Panc1 (cell line): ENCODE data around the gene ZCCHC2.

Experiments
- CTCF ChIP-seq: fragments of 450-650 bp; IDR thresholded peaks from 2 replicates; pipeline ENCODE4 v1.5.1; 2017; ENCODE audit warnings: mild to moderate bottlenecking
- POLR2AphosphoS5 ChIP-seq: IDR thresholded peaks from 2 replicates; pipeline ENCODE4 v1.6.1; 2012; ENCODE audit warnings: mild to moderate bottlenecking, low read depth, low read length, moderate library complexity
- SIN3A ChIP-seq: IDR thresholded peaks from 2 replicates; pipeline ENCODE4 v1.6.1; 2012; ENCODE audit warnings: low read depth, mild to moderate bottlenecking, low read length, moderate library complexity, borderline replicate concordance; ENCODE audit not compliant: insufficient read depth
- TCF7L2 ChIP-seq: IDR thresholded peaks from 2 replicates; pipeline ENCODE4 v1.6.1; 2011; ENCODE audit warnings: mild to moderate bottlenecking, low read depth, low read length, inconsistent platforms
- TF ChIP-seq, protein P1 (sequence below), 2 experiments: IDR thresholded peaks; 2 replicates each; pipeline ENCODE4 v1.6.1; 2011 to 2012; ENCODE audit warnings: low read depth in 2 of 2, control low read depth in 1 of 2, low read length in 1 of 2, mild to moderate bottlenecking in 1 of 2, moderate library complexity in 1 of 2; ENCODE audit not compliant: insufficient read depth in 1 of 2

GRCh38 chr18:62493033-62493862, 29.6 kb upstream of the ZCCHC2 start:
- TF ChIP-seq CTCF = no peak
- no peak for TF ChIP-seq POLR2AphosphoS5
- TF ChIP-seq SIN3A = no peak
- TF ChIP-seq, protein P1, sequence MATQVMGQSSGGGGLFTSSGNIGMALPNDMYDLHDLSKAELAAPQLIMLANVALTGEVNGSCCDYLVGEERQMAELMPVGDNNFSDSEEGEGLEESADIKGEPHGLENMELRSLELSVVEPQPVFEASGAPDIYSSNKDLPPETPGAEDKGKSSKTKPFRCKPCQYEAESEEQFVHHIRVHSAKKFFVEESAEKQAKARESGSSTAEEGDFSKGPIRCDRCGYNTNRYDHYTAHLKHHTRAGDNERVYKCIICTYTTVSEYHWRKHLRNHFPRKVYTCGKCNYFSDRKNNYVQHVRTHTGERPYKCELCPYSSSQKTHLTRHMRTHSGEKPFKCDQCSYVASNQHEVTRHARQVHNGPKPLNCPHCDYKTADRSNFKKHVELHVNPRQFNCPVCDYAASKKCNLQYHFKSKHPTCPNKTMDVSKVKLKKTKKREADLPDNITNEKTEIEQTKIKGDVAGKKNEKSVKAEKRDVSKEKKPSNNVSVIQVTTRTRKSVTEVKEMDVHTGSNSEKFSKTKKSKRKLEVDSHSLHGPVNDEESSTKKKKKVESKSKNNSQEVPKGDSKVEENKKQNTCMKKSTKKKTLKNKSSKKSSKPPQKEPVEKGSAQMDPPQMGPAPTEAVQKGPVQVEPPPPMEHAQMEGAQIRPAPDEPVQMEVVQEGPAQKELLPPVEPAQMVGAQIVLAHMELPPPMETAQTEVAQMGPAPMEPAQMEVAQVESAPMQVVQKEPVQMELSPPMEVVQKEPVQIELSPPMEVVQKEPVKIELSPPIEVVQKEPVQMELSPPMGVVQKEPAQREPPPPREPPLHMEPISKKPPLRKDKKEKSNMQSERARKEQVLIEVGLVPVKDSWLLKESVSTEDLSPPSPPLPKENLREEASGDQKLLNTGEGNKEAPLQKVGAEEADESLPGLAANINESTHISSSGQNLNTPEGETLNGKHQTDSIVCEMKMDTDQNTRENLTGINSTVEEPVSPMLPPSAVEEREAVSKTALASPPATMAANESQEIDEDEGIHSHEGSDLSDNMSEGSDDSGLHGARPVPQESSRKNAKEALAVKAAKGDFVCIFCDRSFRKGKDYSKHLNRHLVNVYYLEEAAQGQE (IDR thresholded peaks at IDR 0.05; ENCODE audit: insufficient read depth in 1 of 2, low read depth in 2 of 2, low read length in 1 of 2) = no peak
- TF ChIP-seq TCF7L2 = no peak
